ENCODE data around the gene ACAA2. TPM values are rescaled to one million over a fixed set of nuclear protein-coding genes. Genes with fewer than 3 reads are reported as not detected.

Gene ACAA2
- total RNA-seq, 2 donors from 2014 or later, result 19.9 to 37.0 TPM

- no peak for TF ChIP-seq CTCF (IDR thresholded peaks at IDR 0.05)
- no peak for TF ChIP-seq POLR2AphosphoS5 (IDR thresholded peaks at IDR 0.05)
- TF ChIP-seq POLR2A (IDR thresholded peaks at IDR 0.05), result no peak
- Histone ChIP-seq H3K27me3 (replicated peaks; ENCODE audit: insufficient read depth) (no peaks in the 10 kb centered on the region), H3K27ac (no peak overlapping the region), H3K4me1 (replicated peaks) (no peaks in the 10 kb centered on the region), H3K9me3 (no peaks in the 10 kb centered on the region), H3K4me3 (no peak overlapping the region), H3K36me3 (no peaks in the 10 kb centered on the region)
- no peak for DNase-seq (ENCODE audit: low spot score)
- intact Hi-C loops (cut with DNase I), result no loop called here
- WGBS, result 94% methylated on average over 5 of the region's 5 CpGs
Measured at GRCh38 chr18:49758263-49758610, 55.1 kb downstream of the ACAA2 start.

- TF ChIP-seq CTCF (IDR thresholded peaks at IDR 0.05) (no peak), POLR2AphosphoS5 (IDR thresholded peaks at IDR 0.05) (no peak), POLR2A (IDR thresholded peaks at IDR 0.05) (no peak)
- intact Hi-C loops (cut with DNase I), result no loop called here
- 85% methylated on average over 22 of the region's 23 CpGs for WGBS
Measured at GRCh38 chr18:49757513-49758262, 55.6 kb downstream of the ACAA2 start.

GRCh38 chr18:49756671-49757362, 56.5 kb downstream of the ACAA2 start:
- Histone ChIP-seq H3K36me3 (no peaks in the 10 kb centered on the region), H3K4me3 (no peak overlapping the region), H3K27me3 (replicated peaks; ENCODE audit: insufficient read depth) (no peaks in the 10 kb centered on the region), H3K27ac (no peak overlapping the region), H3K9me3 (no peaks in the 10 kb centered on the region), H3K4me1 (replicated peaks) (no peaks in the 10 kb centered on the region)
- DNase-seq (ENCODE audit: low spot score), result no peak
- TF ChIP-seq POLR2AphosphoS5 (IDR thresholded peaks at IDR 0.05), result no peak
- TF ChIP-seq CTCF (IDR thresholded peaks at IDR 0.05), result no peak
- no peak for TF ChIP-seq POLR2A (IDR thresholded peaks at IDR 0.05)
- intact Hi-C loops (cut with DNase I), result no loop called here
- 83% methylated on average over 8 of the region's 9 CpGs for WGBS

More at GRCh38 chr18:49757513-49758262, 55.6 kb downstream of the ACAA2 start:
- no peaks in the 10 kb centered on the region for H3K36me3 ChIP-seq
- H3K9me3 ChIP-seq, result no peaks in the 10 kb centered on the region
- no peaks in the 10 kb centered on the region for H3K4me1 ChIP-seq (replicated peaks)
- H3K27me3 ChIP-seq (replicated peaks; ENCODE audit: insufficient read depth), result no peaks in the 10 kb centered on the region
- H3K27ac ChIP-seq, result no peak overlapping the region
- no peak overlapping the region for H3K4me3 ChIP-seq
- DNase-seq (ENCODE audit: low spot score), result no peak

GRCh38 chr18:49756135-49756534, 57.2 kb downstream of the ACAA2 start:
- H3K9me3 ChIP-seq, result no peaks in the 10 kb centered on the region
- no peak overlapping the region for H3K4me3 ChIP-seq
- WGBS, result 81% methylated on average over 6 of the region's 6 CpGs
- intact Hi-C loops (cut with DNase I), result no loop called here
- H3K36me3 ChIP-seq, result no peaks in the 10 kb centered on the region
- H3K27ac ChIP-seq, result no peak overlapping the region
- no peaks in the 10 kb centered on the region for H3K27me3 ChIP-seq (replicated peaks; ENCODE audit: insufficient read depth)
- TF ChIP-seq CTCF (IDR thresholded peaks at IDR 0.05) (no peak), POLR2A (IDR thresholded peaks at IDR 0.05) (no peak), POLR2AphosphoS5 (IDR thresholded peaks at IDR 0.05) (no peak)
- no peak for DNase-seq (ENCODE audit: low spot score)
- H3K4me1 ChIP-seq (replicated peaks), result no peaks in the 10 kb centered on the region

GRCh38 chr18:49755489-49755888, 57.8 kb downstream of the ACAA2 start:
- H3K4me1 ChIP-seq (replicated peaks), result no peaks in the 10 kb centered on the region
- WGBS, result 97% methylated on average over 6 of the region's 6 CpGs
- TF ChIP-seq CTCF (IDR thresholded peaks at IDR 0.05) (no peak), POLR2AphosphoS5 (IDR thresholded peaks at IDR 0.05) (no peak), POLR2A (IDR thresholded peaks at IDR 0.05) (no peak)
- no peak overlapping the region for H3K4me3 ChIP-seq
- intact Hi-C loops (cut with DNase I), result no loop called here
- H3K9me3 ChIP-seq, result no peaks in the 10 kb centered on the region
- no peaks in the 10 kb centered on the region for H3K36me3 ChIP-seq
- DNase-seq (ENCODE audit: low spot score), result no peak
- no peak overlapping the region for H3K27ac ChIP-seq
- H3K27me3 ChIP-seq (replicated peaks; ENCODE audit: insufficient read depth), result no peaks in the 10 kb centered on the region

Measured in prostate gland (tissue), 2 donors.